SK-N-SH (cell line): ENCODE results near the gene JAKMIP1. TPM values are rescaled to one million over a fixed set of nuclear protein-coding genes. Genes with fewer than 3 reads are reported as not detected.

ENCODE experiments used
- CTCF ChIA-PET: fragments of 300-600, 350-600 bp; formaldehyde crosslinking; extraction: SDS; loops from one replicate; lab custom pipeline; 2021; lab: Yijun Ruan, JAX
- POLR2A ChIA-PET: fragments of 350-600 bp; sonication (Branson Sonifier 250); formaldehyde crosslinking; extraction: SDS; loops from one replicate; lab custom pipeline; 2020; ENCODE audit warnings: antibody characterized with exemption, inconsistent platforms; lab: Yijun Ruan, JAX
- DNase-seq: peaks from one replicate; pipeline ENCODE4 v3.0.0; 2012
- H2AFZ ChIP-seq: fragments of 200-600 bp; sonication (generic); 2 replicates; pipeline ENCODE4 v1.8.1; 2016; ENCODE audit warnings: antibody characterized with exemption, mild to moderate bottlenecking, low read depth
- H3F3A ChIP-seq: fragments of 200-600 bp; sonication (generic); replicated peaks from 2 replicates; pipeline ENCODE3; 2016; ENCODE audit warnings: antibody characterized with exemption, mild to moderate bottlenecking; ENCODE audit not compliant: insufficient read depth
- H3K27ac ChIP-seq, 2 experiments: fragments of 200-500 bp in 1 of 2; fragments of 200-600 bp in 1 of 2; sonication (Bioruptor generic) in 1 of 2; sonication (generic), shearing (Covaris generic) in 1 of 2; 2 replicates each; pipeline versions ENCODE4 v1.5.1 to v1.6.1; 2014 to 2016; ENCODE audit warnings: low read depth in 2 of 2, inconsistent platforms in 1 of 2, low read length in 1 of 2, mild to moderate bottlenecking in 1 of 2, mixed read lengths in 1 of 2
- H3K27me3 ChIP-seq: fragments of 200-600 bp; sonication (generic), shearing (Covaris generic); 2 replicates; pipeline ENCODE4 v1.6.1; 2016; ENCODE audit warnings: mixed run types; ENCODE audit not compliant: insufficient read depth
- H3K36me3 ChIP-seq, 2 experiments: fragments of 200-500 bp in 1 of 2; fragments of 200-600 bp in 1 of 2; sonication (Bioruptor generic) in 1 of 2; sonication (generic) in 1 of 2; replicated peaks in 1 of 2; 2 replicates each; pipeline versions ENCODE3 to v1.5.1; 2014 to 2016; ENCODE audit warnings: low read length in 1 of 2, mild to moderate bottlenecking in 1 of 2; ENCODE audit not compliant: insufficient read depth in 2 of 2, control insufficient read depth in 1 of 2
- H3K4me1 ChIP-seq, 2 experiments: fragments of 200-500 bp in 1 of 2; fragments of 200-600 bp in 1 of 2; sonication (Bioruptor generic) in 1 of 2; sonication (generic), shearing (Covaris generic) in 1 of 2; 2 replicates each; pipeline versions ENCODE4 v1.5.1 to v1.6.1; 2014 to 2016; ENCODE audit warnings: low read depth in 1 of 2, low read length in 1 of 2, mixed run types in 1 of 2; ENCODE audit not compliant: insufficient read depth in 2 of 2, control insufficient read depth in 1 of 2
- H3K4me2 ChIP-seq: fragments of 200-600 bp; sonication (generic), shearing (Covaris generic); 2 replicates; pipeline ENCODE4 v1.6.1; 2017; ENCODE audit warnings: mixed run types
- H3K4me3 ChIP-seq, 2 experiments: fragments of 200-500 bp in 1 of 2; fragments of 200-600 bp in 1 of 2; sonication (Bioruptor generic) in 1 of 2; sonication (generic), shearing (Covaris generic) in 1 of 2; 2 replicates each; pipeline versions ENCODE4 v1.5.1 to v1.8.1; 2014 to 2016; ENCODE audit warnings: low read depth in 2 of 2, inconsistent platforms in 1 of 2, low read length in 1 of 2, mild to moderate bottlenecking in 1 of 2, mixed read lengths in 1 of 2, moderate library complexity in 1 of 2
- H3K79me2 ChIP-seq: fragments of 200-600 bp; sonication (generic); 2 replicates; pipeline ENCODE4 v1.8.1; 2017; ENCODE audit warnings: mild to moderate bottlenecking; ENCODE audit not compliant: insufficient read depth
- H3K9ac ChIP-seq: fragments of 200-600 bp; sonication (generic); 2 replicates; pipeline ENCODE4 v1.6.1; 2017; ENCODE audit warnings: mixed run types
- H3K9me2 ChIP-seq: fragments of 200-600 bp; sonication (generic); 2 replicates; pipeline ENCODE4 v1.6.1; 2017; ENCODE audit warnings: mixed run types
- H3K9me3 ChIP-seq: fragments of 200-600 bp; sonication (generic); 2 replicates; pipeline ENCODE4 v1.6.1; 2017; ENCODE audit warnings: mixed run types, mild to moderate bottlenecking, moderate library complexity
- H4K20me1 ChIP-seq: fragments of 200-600 bp; sonication (generic); 2 replicates; pipeline ENCODE4 v1.6.1; 2017; ENCODE audit warnings: mild to moderate bottlenecking, mixed run types; ENCODE audit not compliant: insufficient read depth
- CHD2 ChIP-seq: fragments of 150-350 bp; IDR thresholded peaks from 2 replicates; pipeline ENCODE4 v1.6.1; 2018; ENCODE audit warnings: low read length; ENCODE audit not compliant: partially characterized antibody
- ELF1 ChIP-seq: IDR thresholded peaks from 2 replicates; pipeline ENCODE4 v1.4.0; 2012
- EP300 ChIP-seq, 2 experiments: IDR thresholded peaks; 2 replicates each; pipeline versions ENCODE4 v1.4.0 to v1.6.1; 2012; ENCODE audit warnings: borderline replicate concordance in 1 of 2, low read depth in 1 of 2, low read length in 1 of 2
- EZH2phosphoT487 ChIP-seq: fragments of 200-600 bp; sonication (generic); IDR thresholded peaks from 2 replicates; pipeline ENCODE4 v1.6.1; 2017; ENCODE audit warnings: low read depth, mixed run types, mild to moderate bottlenecking, antibody characterized with exemption, moderate library complexity, borderline replicate concordance
- FOSL2 ChIP-seq: IDR thresholded peaks from 2 replicates; pipeline ENCODE4 v1.4.0; 2012; ENCODE audit warnings: low read depth, mild to moderate bottlenecking, moderate library complexity, borderline replicate concordance
- FOXJ3 ChIP-seq: sonication (generic); formaldehyde crosslinking; IDR thresholded peaks from 2 replicates; pipeline ENCODE4 v1.5.1; 2020; ENCODE audit warnings: mild to moderate bottlenecking, missing genetic modification reagents
- FOXM1 ChIP-seq: IDR thresholded peaks from 2 replicates; pipeline ENCODE4 v1.4.0; 2012; ENCODE audit warnings: low read depth, mild to moderate bottlenecking
- GABPA ChIP-seq: IDR thresholded peaks from 2 replicates; pipeline ENCODE4 v1.4.0; 2012; ENCODE audit warnings: low read depth, mild to moderate bottlenecking
- GATA2 ChIP-seq: sonication (generic); formaldehyde crosslinking; IDR thresholded peaks from 2 replicates; pipeline ENCODE4 v1.5.0; 2020; ENCODE audit warnings: mild to moderate bottlenecking, missing genetic modification reagents
- IRF3 ChIP-seq: fragments of 150-350 bp; IDR thresholded peaks from 2 replicates; pipeline ENCODE4 v1.6.1; 2016; ENCODE audit warnings: mild to moderate bottlenecking, low read depth, low read length
- MAX ChIP-seq: IDR thresholded peaks from 2 replicates; pipeline ENCODE4 v1.4.0; 2012; ENCODE audit warnings: low read depth
- MXI1 ChIP-seq: IDR thresholded peaks from 2 replicates; pipeline ENCODE4 v1.6.1; 2012; ENCODE audit warnings: mild to moderate bottlenecking, low read depth, low read length, improper control_type of control experiment
- NRF1 ChIP-seq: IDR thresholded peaks from 2 replicates; pipeline ENCODE4 v1.6.1; 2012; ENCODE audit warnings: low read depth, mild to moderate bottlenecking, low read length
- PBX3 ChIP-seq: IDR thresholded peaks from 2 replicates; pipeline ENCODE4; 2012
- POLR2AphosphoS5 ChIP-seq: IDR thresholded peaks from 2 replicates; pipeline ENCODE4 v1.6.1; 2012; ENCODE audit warnings: low read depth, low read length
- RAD21 ChIP-seq: IDR thresholded peaks from 2 replicates; pipeline ENCODE4 v1.6.1; 2012; ENCODE audit warnings: mild to moderate bottlenecking, low read length
- RCOR1 ChIP-seq: fragments of 150-350 bp; IDR thresholded peaks from 2 replicates; pipeline ENCODE4 v1.6.1; 2017; ENCODE audit warnings: antibody characterized with exemption, low read length
- RFX5 ChIP-seq: IDR thresholded peaks from 2 replicates; pipeline ENCODE4 v1.6.1; 2012; ENCODE audit warnings: mild to moderate bottlenecking, improper control_type of control experiment, low read length
- RXRA ChIP-seq: IDR thresholded peaks from 2 replicates; pipeline ENCODE4 v1.4.0; 2012; ENCODE audit warnings: low read depth, mild to moderate bottlenecking, borderline replicate concordance
- TAF1 ChIP-seq: IDR thresholded peaks from 2 replicates; pipeline ENCODE4 v1.6.1; 2012; ENCODE audit warnings: low read depth, mild to moderate bottlenecking, low read length, moderate library complexity, borderline replicate concordance
- TCF12 ChIP-seq: IDR thresholded peaks from 2 replicates; pipeline ENCODE4 v1.4.0; 2012
- TEAD4 ChIP-seq: IDR thresholded peaks from 2 replicates; pipeline ENCODE4 v1.4.0; 2012; ENCODE audit warnings: mild to moderate bottlenecking, borderline replicate concordance; ENCODE audit not compliant: insufficient read depth
- USF1 ChIP-seq: IDR thresholded peaks from 2 replicates; pipeline ENCODE4 v1.4.0; 2012; ENCODE audit warnings: low read depth, borderline replicate concordance
- ZBTB33 ChIP-seq: IDR thresholded peaks from 2 replicates; pipeline ENCODE4 v1.4.0; 2012; ENCODE audit warnings: low read depth, borderline replicate concordance
- WGBS: methylation state at CpG from one replicate; pipeline ENCODE4 v1.1.6; 2017; ENCODE audit warnings: low lambda C conversion rate; 5-methylcytosine and 5-hydroxymethylcytosine counted together
- polyA plus RNA-seq, 3 experiments: library from polyadenylated mRNA; depleted of rRNA; stranded (reverse); fragments of >200 nt; gene quantifications; 2 replicates each; pipeline ENCODE4 v1.2.3, GENCODE V29; 2012

JAKMIP1 gene
- polyA plus RNA-seq, 1 of the 3 experiments (the other 2 are of a cell fraction): 0.54 TPM

- Histone ChIP-seq H4K20me1 (no peaks in the 10 kb centered on the region), H3F3A (no peaks in the 10 kb centered on the region), H3K9me3 (no peaks in the 10 kb centered on the region), H3K4me3 (no peak overlapping the region), H2AFZ (no peak overlapping the region), H3K9me2 (no peaks in the 10 kb centered on the region), H3K4me2 (no peak overlapping the region), H3K27me3 (no peaks in the 10 kb centered on the region), H3K4me1 (peaks cover 0 to 52% of the 10 kb centered on the region in 2 experiments; a peak in 2 of 4 replicates), H3K36me3 (no peaks in the 10 kb centered on the region), H3K79me2 (no peaks in the 10 kb centered on the region), H3K9ac (no peak overlapping the region), H3K27ac (peak overlapping the region in 1 of 2 experiments; percentile 98; a peak in 2 of 4 replicates)
- DNase-seq: peak; percentile 80
- ChIA-PET CTCF (interaction anchor here (0.7 to 1.7 kb wide), 13 partner anchors 10 to 178 kb away, joined by 3 to 9 read pairs (median 3); no protein-coding TSS in a partner anchor), POLR2A (interaction anchor here (0.8 to 2.8 kb wide), 6 partner anchors 9 to 62 kb away, joined by 3 to 27 read pairs (median 4); partner anchors contain the start of gene JAKMIP1)
- WGBS: 7% methylated on average over 9 of the region's 9 CpGs
- TF ChIP-seq TAF1 (no peak), ELF1 (no peak), USF1 (no peak), RAD21 (peak; percentile 42), MAX (no peak), TEAD4 (no peak), EP300 (IDR thresholded peaks at IDR 0.05; ENCODE audit: borderline replicate concordance in 1 of 2, low read depth in 1 of 2, low read length in 1 of 2) (peak in 1 of 2 experiments; percentile 99; a peak in 2 of 4 replicates), PBX3 (no peak), RXRA (no peak), FOXJ3 (CRISPR knock-in tag) (peak; percentile 96), CHD2 (peak; percentile 89), MXI1 (peak; percentile 74), EZH2phosphoT487 (no peak), IRF3 (no peak), RCOR1 (peak; percentile 97), ZBTB33 (no peak), NRF1 (no peak), RFX5 (no peak), GATA2 (CRISPR knock-in tag) (peak; percentile 98), FOSL2 (no peak), POLR2AphosphoS5 (peak; percentile 59; the same call in 1 of the 2 replicates), FOXM1 (no peak), GABPA (no peak), TCF12 (peak; percentile 75)
These were observed 28.0 kb downstream of the JAKMIP1 start for GRCh38 chr4:6172093-6172926.
